Colon (tissue), 2 donors: Measurements from ENCODE around the gene TSPAN10.

Source experiments
- FAIRE-seq: peaks from 2 replicates; lab custom pipeline; 2012; peaks lifted over from hg19 to GRCh38; lab: Jason Lieb, UNC
- donor health status: control.
- donor health status: control.

The TSPAN10 gene

DNA sequence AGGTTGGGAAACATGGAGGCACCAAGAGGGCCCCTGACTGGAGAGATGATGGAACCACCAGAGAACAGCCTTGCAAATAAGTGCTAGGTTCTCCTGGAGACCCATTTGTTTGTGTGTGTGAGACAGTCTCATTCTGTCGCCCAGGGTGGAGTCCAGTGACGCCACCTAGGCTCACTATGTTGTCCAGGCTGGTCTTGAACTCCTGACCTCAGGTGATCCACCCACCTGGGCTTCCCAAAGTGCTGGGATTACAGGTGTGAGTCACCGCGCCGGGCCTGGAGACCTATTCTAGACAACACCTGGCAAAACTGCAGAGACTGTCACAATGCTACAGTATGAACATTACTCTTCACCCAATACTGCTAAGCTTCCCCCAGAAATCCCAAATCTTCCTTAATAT is 1.6 kb upstream of the TSPAN10 start:
- no peak for FAIRE-seq

DNA sequence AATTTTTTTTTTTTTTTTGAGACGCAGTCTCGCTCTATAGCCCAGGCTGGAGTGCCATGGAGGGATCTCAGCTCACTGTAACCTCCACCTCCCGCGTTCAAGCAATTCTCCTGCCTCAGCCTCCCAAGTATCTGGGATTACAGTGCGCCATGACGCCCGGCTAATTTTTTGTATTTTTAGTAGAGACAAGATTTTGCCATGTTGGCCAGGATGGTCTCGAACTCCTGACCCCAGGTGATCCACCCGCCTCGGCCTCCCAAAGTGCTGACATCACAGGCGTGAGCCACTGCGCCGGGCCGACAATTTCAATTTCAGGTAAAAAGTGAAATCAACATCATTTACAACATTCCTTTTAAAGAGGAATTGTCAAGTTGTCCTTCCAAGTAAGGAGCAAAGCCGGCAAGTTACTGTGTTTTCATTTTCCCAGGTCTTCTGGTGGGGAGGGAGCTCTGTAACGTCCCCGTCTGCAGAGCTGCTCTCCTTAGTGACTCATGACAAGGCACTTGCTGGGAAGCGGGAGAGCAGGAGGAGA is 957 bp upstream of the TSPAN10 start:
- no peak for FAIRE-seq

DNA sequence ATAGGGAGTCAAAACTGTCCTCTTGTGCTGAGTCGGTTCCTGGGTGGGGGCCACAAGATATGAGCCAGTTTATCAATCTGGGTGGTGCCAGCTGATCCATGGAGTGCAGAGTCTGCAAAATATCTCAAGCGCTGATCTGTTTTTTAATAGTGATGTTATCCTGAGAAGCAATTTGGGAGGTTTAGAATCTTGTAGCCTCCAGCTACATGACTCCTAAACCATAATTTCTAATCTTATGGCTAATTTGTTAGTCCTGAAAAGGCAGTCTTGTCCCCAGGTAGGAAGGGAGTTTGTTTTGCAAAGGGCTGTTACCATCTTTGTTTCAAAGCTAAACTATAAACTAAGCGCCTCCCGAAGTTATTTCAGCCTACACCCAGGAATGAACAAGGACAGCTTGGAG is 1.7 kb downstream of the TSPAN10 start:
- no peak for FAIRE-seq

DNA sequence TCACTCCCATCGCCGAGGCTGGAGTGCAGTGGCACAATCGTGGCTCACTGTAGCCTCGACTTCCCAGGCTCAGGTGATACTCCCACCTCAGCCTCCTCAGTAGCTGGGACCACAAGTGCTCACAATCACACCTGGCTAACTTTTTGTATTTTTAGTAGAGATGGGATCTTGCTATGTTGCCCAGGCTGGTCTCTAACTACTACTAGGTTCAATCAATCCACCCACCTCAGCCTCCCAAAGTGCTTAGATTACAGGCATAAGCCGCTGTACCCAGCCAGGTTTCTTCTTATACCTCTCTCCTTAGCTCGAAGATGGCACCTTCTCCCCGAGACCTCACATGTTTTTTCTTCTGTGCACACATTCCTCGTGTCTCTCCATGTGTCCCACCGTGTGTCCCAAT is 3.0 kb downstream of the TSPAN10 start:
- no peak for FAIRE-seq

DNA sequence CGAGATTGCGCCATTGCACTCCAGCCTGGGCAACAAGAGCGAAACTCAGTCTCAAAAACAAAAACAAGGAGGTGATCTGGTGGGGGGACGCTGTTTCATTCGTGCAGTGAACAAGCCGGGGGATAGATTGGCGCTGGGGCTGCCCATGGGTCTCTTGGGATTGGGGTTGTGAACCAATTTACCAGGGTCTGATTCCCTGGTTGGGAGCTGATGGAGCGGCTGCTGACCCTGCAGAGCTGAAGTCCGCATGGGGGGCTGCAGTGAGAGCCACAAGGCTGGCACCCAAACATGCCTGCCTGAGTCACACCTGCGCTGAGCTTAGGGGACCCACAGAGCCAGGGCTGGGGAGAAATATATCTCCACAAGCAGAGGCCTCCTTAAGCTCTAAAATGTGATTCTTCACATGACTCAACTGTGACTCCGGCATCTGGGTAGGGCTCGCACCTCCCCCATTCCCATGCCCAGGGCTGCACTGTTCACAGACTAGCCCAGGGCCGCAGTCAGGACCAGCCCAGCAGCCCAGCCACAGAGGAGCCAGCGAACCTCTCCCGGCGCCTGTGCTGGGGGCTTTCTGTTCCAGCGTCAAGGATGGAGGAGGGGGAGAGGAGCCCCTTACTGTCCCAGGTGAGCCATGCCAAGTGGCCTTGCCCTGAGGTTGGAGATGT is 5.0 kb downstream of the TSPAN10 start:
- no peak for FAIRE-seq

DNA sequence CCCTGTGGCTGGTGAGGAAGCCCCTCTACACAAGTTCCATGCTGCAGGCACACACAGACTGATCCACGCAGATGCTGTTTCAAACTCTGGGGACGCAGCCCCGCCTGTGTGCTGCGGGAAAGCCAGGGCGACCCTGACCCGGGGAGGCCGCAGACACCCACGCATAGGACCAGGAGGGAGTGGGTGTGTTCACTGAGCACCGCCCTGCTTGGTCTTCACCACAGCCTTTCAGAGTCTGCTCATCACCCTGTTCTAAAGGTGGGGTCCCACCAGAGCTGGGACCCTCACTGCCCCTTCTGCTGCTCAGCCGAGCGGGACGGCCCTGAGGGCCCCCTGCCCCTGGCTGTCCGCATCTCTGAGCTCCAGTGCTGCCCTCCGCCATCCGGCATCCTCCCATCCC is 7.5 kb downstream of the TSPAN10 start:
- no peak for FAIRE-seq

DNA sequence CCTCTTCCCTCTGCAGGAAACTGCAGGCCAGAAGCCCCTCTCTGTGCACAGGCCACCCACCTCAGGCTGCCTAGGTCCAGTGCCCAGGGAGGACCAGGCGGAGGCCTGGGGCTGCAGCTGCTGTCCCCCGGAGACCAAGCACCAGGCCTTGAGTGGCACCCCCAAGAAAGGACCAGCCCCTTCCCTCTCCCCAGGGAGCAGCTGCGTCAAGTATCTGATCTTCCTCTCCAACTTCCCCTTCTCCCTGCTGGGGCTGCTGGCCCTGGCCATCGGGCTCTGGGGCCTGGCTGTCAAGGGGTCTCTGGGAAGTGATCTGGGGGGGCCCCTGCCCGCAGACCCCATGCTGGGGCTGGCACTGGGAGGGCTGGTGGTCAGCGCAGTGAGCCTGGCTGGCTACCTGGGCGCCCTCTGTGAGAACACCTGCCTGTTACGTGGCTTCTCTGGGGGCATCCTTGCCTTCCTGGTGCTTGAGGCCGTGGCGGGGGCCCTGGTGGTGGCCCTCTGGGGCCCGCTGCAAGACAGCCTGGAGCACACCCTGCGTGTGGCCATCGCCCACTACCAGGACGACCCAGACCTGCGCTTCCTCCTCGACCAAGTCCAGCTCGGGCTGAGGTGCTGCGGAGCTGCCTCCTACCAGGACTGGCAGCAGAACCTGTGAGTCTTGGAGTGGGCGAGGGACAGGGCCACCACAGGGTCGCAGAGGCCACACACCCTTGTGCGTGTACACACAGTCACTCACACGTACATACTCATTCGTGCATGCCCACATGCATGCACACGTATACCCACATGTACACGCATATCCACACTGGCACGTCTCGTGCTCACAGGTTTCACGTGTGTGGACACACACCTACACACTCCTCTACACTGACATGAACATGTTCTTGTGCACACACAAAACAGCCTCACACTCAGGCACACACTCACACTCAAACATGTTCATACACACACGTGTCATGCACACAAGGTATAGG is 8.3 kb downstream of the TSPAN10 start:
- no peak for FAIRE-seq

DNA sequence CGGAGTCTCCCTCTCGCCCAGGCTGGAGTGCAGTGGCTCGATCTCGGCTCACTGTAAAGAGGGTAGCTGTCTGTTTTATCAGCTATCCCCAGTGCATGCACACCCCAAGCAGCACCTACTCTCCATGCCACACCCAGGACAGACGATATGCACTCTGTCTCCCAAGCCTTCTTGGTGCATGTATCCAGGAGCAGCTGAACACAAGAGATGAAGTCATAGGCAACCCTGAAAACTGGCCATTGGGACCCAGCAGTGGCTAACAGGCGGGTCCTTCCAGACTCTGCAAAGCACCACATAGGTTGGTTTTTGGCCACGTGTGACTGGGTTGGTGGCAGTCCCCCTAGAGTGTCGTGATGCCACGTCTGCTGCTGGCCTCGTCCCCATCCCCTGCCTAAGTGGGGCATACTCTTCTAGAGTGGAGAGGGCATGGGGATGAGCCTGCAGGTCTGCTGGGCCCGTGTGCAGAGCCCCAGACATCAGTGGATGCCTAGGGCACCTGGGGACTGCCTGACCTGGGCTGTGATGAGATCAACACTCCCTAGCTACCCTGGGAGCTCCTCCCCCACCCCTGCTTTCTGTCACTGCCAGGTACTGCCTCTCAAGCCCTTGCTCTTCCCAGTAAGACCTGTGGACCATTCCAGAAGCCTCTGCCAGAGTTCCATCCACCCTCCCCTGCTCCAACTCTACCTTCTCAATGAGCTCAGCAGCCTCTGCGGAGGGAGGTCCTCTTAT is 10.0 kb downstream of the TSPAN10 start:
- FAIRE-seq: no peak

DNA sequence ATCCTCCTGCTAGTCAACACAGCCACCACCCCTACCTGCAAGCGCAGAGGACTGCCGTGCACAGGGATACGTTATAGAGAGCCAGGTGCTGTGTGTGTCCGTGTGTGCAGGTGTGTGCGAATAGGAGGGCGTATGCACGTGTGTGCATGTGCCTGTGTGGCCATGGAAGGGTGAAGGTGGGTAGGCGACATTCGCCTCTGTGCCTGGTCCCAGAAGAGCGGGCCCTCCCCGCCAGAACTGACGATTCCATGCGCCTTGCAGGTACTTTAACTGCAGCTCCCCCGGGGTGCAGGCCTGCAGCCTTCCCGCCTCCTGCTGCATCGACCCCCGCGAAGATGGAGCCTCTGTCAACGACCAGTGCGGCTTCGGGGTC is 10.6 kb downstream of the TSPAN10 start:
- FAIRE-seq: no peak

DNA sequence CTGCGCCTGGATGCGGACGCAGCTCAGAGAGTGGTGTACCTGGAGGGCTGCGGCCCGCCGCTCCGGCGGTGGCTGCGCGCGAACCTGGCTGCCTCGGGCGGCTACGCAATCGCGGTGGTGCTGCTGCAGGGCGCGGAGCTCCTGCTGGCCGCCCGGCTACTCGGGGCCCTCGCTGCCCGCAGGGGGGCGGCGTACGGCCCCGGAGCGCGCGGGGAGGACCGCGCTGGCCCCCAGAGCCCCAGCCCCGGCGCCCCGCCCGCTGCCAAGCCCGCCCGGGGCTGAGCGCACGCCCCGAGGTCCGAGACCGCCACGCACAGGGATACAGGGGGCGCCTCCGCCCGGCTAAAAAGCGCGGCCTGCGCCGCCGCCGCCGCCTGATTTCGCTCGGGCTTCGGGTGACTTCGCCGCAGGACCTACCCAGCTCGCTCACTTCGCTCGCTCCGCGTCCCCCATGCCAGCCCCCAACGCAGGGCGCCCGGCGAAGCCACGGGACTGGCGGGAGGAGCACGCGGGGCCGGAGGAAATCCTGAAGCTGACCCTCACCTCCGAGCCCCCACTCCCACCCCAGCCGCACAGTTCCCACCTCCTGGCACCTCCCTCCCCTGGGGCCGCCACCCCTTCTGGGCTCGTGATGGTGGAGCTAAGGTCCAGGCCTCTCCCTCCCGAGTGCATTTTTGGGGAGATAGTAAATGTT is 11.2 kb downstream of the TSPAN10 start:
- FAIRE-seq: no peak

DNA sequence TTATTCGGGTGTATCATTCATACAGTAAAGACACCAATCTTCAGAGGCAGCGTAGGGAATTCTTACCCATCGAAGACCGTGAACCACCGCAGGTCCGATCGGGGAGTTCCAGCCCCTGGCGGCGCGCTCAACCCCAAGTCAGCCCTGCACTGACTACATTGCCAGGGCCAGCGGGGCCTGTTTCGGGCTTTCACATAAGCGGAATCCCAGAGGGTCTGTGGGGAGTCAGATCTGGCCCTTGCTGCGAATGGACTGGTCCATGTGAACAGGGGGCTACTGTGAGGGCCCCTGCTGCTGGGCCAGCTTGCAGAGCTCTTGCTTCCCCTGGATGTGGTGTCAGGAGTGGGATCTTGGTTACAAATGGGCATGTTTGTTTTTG is 11.7 kb downstream of the TSPAN10 start:
- FAIRE-seq: no peak

DNA sequence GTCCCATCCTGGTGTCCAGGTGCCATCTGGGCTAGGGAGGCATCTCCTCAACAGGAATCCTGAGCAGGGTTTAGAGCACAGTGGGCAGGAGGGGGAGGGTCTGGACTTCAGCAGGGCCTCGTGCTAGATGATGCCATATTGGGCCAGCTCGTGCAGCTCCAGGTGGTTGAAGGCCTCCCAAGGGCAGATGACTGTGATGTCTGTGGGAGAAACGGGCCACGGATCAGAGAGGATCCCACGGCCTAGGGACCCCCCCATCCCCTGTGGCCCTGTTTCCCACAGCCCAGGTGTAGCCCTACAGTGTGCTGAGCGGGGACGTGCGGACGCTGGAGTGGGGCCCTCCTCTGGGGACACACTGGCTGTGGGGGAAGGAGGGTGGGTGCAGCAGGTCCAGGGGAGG is 14.0 kb downstream of the TSPAN10 start:
- FAIRE-seq: no peak

DNA sequence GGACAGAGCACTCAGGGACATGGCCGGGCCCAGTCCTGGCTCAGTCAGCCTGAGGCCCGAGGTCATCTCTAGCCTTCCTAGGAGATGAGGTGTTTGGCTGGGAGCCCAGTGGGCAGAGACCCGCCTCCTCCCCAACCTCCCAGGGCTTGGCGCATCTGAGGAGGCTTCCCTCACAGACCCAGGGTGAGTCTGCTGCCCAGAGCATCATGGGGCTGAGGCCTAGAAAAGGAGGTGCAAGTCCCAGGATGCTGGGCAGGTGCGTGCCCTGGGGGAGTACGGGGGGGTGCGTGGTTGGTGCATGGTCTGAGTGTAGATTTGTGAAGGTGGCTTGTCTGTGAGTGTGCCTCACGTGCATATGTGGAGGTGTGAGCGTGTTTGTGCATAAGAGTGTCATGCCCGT is 14.7 kb downstream of the TSPAN10 start:
- no peak for FAIRE-seq

DNA sequence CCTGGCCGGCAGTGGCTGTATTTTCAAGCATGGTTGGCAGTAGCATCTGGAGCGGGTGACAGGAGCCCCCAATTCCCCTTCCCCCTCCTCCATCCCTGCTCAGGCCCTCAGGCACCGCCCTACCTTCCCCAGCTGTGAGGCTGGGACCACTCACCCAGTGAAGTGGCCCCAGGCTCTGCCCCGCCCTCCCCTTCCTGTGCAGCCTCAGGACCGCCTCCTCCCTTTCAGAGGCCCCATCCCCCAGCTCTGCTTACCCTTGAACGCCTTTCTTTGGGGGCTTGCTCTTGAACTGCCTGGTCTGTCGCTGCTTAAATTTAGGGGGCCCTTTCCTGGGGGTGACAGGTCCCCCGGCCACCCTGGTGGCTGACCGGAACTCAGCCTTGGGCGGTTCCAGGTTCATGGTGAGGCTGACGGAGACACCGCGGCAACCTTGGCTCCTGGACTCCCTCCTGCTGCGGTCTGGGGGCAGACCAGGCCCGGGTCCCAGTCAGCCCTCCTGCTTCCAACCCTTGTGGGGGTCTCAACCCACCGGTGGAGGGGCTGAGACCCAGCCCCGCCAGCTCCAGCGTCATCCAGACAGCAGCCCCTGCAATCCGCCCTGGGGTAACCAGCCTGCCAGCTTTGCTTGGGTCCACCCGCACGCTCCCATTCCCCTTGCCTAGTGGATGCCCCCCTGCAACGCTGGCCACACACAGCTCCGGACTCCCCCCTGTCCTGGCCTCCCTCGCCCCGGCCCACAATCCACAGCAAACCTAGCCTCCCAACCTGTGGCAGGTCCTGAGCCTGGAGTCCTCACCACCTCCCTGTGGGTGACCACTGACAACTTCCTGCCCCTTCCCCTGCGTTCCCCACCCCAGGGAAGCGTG is 16.1 kb downstream of the TSPAN10 start:
- no peak for FAIRE-seq

DNA sequence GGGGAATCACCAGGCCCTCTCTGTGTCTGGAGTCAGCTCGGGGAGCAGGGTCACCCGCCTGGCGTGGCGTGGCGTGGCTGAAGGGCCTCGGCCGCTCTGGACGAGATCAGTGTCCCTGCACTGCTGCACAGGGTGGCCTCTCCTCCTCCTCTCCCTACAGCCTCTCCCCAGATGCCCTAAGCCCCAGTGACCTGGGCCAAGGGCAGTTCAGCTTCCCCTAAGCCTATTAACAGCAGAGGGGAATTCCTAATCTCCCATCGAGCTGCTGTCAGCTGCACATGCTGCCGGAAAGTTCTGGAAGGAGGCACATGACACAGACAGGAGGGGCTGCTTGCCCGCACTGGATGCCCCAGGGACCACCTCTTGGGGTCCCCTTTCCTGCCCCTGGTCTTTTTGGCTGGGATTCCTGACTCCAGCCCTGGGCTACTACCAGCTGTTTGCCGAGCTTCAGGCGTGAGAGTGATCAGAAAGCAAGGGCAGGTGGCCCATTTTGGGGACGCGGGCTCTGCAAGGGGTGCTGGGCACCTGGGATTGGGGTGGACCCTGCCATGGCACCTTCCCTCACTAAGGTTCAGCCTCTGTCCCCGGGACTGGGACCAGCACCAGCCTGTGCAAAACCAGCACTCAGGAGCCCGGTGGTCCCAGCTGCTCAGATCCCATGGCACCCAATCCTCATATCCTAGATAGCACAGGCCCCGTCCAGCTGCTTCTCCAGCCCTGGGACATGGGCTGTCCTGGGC is 18.6 kb downstream of the TSPAN10 start:
- no peak for FAIRE-seq

DNA sequence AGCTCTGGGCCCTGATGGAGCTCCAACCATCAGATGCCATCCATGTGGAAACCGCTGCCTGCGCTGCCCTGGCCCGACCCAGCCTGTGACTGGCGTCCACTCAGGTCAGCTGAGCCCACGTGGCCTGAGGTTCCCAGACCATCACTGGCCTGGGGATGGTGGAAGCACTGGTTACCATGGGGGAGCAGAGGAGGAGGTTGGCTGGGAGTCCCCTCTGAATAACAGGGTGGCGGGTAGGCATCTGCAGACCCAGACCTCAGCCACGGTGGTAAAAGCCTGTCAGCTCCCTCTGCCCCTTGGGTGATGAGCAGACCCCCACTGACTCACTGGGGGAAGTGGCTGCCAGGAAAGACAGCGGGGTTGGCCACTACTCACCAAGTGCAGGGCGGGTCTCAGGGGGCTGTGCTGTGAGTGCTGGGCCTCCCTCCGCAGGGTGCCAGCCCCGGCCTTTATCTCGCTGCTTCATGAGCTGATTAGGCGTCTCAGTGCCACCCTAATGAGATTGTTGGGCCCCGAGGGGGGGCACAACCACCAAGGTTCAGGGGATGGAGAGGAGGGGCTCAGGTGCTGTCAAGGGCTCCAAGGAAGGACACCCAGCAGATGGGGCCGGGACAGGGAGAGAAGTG is 19.2 kb downstream of the TSPAN10 start, which contains the start of gene PDE6G:
PDE6G (minus strand) TSS at position 425 of the 626 bp plus-strand sequence. CDS start 3,237 bp downstream, outside the sequence.
- FAIRE-seq: no peak

DNA sequence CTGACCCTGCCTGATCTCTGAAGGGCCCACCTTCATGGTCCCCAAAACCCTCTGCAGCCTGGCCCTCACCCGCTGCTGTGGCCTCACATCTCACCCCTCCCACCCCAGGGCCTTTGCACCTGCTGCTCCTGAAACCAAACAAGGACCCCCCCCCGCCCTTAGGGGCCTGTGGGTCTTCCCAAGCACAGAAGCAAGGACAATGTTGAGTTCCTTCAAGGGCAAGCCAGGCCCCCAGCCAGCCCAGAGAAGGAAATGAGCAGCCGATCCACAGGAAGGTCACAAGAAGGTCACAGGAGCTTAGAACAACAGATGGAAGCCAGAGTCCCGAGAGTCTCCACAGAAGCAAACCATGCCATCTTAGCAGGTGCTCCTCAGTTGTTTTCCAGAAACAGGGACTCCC is 19.8 kb downstream of the TSPAN10 start:
- no peak for FAIRE-seq

DNA sequence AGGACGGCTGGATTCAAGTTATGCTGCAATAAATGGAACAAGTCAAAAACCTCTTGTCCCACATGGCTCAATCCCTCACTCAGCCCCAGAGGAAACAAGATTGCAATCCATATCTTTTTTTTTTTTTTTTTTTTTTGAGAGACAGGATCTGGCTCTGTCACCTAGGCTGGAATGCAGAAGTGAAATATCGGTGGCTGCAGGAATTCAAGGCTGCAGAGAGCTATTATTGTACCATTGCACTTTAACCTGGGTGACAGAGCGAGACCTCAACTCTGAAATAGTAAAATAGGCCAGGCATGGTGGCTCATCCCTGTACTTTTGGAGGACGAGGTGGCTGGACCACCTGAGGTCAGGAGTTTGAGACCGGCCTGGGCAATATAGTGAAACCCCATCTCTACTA is 22.0 kb downstream of the TSPAN10 start:
- no peak for FAIRE-seq

DNA sequence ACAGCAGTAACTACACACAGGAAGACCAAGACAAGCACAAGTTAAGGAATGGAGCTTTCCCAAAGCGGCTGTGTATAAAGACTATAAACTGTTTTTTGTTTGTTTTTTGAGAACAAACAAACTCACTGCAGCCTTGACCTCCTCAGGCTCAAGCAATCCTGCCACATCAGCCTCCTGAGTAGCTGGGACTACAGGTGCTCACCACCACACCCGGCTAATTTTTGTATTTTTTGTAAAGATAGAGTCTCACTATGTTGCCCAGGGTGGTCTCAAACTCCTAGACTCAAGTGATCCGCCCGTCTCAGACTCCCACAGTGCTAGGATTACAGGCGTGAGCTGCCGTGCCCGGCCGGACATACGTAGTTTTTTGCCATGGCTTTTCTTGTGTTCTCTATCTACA is 23.4 kb downstream of the TSPAN10 start:
- FAIRE-seq: no peak

DNA sequence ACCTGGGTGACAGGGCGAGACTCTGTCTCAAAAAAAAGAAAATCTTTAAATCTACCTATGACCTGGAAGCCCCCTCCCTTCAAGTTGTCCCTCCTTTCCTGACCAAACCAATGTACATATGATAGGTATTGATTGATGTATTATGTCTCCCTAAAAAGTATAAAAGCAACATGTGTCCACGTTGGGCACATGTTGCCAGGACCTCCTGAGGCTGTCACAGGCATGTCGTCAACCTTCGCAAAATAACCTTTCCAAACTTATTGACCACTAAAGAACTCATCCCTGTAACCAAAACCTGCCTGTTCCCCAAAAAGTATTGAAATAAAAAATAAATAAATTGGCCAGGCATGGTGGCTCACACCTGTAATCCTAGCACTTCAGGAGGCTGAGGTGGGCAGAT is 25.0 kb downstream of the TSPAN10 start:
- no peak for FAIRE-seq
